Measurements from ENCODE around the gene BHMT2. TPM values are rescaled to one million over a fixed set of nuclear protein-coding genes. Genes with fewer than 3 reads are reported as not detected.

Gene BHMT2
- total RNA-seq, 1 donor from 2014 or later, result 3.0 TPM

DNA sequence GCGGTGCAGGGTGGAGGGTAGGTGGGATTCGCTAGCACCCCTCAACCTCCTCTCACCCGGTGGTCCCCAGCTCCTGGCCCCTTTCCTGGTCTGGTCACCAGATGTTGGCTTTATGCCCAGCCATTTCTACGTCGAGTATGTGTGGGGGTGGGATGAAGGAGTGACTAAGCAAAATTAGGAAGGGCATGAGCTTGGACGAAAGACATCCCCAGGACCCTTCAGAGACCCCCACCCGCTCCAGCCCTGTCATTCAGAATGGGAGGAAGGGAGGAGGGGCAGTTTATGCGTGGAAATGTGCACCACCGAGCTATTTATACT is 742 bp downstream of the BHMT2 start:
- DNase-seq, result peak; percentile 11

- DNase-seq, result no peak
Observed at GRCh38 chr5:79074641-79075040, 5.1 kb downstream of the BHMT2 start.

DNA sequence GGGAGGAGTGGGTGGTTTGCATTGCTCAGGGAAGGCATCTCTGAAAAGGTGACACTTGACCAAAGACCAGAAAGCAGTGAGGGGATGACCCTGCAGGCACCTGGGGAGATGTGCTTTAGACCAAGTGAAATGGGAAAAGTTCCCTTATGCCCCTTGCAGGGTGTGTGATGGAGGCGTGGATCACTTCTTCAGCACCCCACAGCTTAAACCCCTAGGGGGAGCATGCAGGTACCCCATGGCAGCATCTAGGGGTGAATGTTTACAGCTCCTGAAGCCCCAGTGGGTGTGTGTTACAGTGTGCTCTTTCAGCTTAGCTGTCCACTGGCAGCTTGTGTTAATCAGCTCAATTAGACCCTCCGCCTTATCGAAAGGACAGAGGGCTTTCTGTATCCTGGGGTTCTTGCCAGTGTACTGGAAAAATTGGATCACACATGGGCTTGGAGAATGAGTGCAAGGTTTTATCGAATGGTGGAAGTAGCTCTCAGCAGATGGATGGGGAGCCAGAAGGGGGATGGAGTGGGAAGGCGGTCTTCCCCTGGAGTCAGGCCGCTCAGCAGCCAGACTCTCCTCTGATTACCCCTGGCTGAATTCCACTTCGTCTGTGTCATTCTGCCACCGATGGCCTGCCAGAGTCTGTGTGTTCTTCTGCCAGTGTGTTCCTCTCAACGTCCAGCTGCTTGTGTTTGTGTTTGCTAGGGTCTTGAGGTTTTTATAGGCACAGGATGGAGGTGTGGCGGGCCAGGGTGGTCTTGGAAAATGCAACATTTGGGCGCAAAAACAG is 6.3 kb downstream of the BHMT2 start:
- DNase-seq, result no peak

DNA sequence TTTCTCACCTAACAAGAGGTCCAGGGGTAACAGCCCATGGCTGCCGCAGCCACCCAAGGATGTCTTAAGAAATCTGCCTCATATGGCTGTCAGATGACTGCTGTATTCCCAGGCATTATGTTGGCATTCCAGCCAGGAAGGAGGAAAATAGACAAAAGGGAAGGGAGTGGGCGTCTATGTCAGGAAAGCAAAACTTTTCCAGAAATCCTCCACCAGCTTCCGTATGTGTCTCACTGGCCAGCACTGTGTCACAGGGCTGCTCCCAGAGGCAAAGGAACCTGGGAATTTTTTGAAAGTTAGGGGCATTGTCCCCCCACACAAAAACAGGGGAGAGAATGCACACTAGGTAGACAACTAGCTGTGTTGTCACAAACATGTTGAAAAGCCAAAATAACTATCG is 7.3 kb downstream of the BHMT2 start:
- peak; percentile 2 for DNase-seq

GRCh38 chr5:79077680-79078365 is 8.3 kb downstream of the BHMT2 start:
- DNase-seq, result no peak

DNA sequence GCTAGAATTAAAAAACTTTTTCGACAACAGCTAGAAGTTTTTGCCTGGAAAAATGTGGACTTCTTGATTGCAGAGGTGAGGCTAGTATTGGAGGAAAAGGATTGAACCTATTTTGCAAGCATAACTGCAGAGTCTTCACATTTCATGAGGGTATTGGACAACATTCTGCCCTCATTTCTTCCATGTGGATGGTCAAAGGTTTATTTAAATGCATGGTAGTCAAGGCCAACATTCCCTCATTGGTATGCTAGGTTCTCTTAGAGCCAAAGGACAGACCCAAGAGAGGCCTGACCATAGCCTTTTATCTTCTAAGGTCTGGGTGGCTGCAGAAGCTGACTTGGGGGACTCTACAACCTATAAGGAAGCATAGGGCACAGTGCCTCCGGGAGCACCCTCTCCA is 11.2 kb downstream of the BHMT2 start:
- no peak for DNase-seq

DNA sequence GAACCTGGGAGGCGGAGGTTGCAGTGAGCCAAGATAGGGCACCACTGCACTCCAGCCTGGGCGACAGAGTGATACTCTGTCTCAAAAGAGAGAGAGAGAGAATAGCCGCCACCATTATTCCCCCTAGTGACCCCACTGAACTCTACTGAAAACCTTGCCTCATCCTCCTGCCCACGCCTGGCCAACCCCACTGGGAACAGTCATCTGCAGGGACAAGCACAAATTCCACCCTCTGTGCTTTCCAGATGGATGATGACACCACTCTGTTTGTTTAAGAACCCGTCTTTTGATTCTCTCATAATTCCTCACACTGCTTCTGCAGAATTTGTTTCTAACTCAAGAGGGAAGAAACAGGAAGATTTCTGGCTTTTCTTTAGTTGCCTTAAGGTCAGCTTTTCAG is 12.2 kb downstream of the BHMT2 start:
- no peak for DNase-seq

DNA sequence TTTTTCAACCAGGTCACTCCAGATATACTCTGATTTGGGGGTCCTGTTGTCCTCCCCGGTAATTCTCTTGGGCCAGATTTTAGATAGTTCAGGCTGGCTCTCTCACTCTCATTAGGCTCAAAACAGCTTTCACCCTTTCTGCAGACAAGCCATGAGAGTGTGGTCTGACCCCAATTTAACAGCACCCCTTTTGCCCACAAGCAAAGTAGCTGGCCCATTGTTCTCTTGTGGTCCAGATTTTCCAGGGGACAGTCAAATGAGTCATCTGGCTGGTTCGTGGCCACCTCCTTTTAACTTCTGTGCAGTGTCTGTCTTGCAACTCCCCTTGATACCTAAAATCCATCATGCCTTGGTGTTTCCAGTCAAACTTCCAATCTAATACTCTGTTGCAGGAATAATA is 16.5 kb downstream of the BHMT2 start:
- no peak for DNase-seq

DNA sequence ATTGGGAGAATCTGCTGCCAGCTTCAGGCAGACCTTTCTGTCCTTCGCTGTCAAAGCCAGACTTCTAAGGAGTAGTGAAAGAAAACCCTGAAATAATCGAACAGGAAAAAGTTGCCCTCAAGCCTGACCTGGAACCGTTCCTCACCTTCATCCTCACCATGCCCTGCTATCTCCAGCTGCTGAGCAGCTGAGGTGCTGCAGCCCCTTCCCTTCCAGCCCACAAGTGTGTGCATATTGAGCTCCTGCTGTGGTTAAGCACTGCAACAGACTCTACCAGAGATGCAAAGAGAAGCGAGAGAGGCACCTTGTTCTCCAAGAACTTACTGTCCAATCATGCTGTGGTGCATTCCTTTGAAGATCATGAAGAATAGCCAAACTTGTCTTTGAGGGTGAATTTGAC is 18.9 kb downstream of the BHMT2 start:
- no peak for DNase-seq

DNA sequence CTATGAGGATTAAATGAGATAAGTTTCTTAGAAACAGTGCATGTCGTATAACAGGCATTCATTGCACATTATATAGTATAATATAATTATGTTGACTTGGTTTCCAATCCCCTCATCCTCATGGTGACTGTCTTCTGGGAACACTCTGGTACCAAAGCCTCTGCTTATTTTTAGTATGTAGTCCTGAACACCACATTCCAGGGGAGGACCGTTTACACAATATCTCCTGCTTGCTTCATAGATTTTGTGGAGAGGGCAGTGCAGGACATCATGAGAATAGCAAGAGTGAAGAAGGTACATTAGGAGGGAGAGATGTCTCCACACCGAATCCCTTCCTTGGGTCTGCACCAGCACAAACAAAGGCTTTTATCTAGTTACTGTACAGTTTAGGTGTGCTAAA is 21.5 kb downstream of the BHMT2 start:
- DNase-seq, result no peak

- no peak for DNase-seq
Observed at GRCh38 chr5:79093762-79094161, 24.2 kb downstream of the BHMT2 start.

- DNase-seq, result no peak
Observed at GRCh38 chr5:79105868-79106267, 36.3 kb downstream of the BHMT2 start.

DNA sequence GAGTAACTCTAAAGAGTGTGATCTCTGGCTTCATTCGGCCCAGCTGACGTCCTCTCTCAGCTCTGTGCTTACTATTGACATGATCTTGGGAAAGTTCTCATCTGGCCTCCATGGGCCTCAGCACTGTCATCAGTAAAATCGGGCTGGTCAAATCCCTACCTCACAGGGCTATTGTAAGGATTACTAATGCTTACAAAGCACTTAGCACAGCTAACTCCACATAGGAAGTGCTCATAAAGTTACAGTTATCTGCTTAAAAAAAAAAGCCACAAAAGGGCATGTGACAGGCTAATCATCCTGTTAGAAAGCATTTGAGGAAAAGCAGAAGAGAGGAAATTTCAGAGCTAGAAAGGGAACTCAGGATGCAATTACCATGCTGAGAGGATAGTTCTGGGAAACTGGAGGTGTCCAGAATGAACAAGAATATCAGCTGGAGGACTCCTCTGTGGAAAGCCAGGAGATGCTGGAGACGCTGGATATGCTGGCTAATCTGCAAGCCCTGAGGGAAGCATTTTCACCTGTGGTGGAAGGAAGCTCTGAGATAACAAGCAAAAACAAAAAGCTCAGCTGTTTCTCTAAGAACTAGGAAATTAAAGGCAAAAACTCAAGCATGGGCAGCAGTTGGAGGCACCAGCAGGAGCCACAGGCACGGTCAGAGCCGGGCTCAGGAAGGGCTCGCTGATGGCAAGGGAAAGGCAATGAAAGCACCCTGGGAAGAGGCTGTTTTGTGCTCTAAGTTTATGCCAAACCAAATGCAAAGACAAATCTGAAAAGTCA is 37.6 kb downstream of the BHMT2 start:
- peak; percentile 1 for DNase-seq

GRCh38 chr5:79108086-79108485 is 38.5 kb downstream of the BHMT2 start:
- DNase-seq, result no peak

DNA sequence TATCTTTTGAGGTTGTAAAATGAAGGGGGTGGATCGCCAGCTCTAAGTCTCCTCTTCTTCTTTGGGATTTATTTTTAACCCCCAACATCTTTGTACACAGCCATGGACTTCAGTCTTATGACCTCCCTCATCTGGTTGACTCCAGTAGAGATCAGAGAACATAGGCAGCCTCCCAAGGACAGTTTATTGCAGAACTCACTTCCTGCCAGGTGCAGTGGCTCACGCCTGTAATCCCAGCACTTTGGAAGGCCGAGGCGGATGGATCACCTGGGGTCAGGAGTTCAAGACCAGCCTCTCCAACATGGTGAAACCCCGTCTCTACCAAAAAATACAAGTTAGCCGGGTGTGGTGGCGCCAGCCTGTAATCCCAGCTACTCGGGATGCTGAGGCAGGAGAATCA is 39.2 kb downstream of the BHMT2 start:
- DNase-seq, result no peak

- DNase-seq, result no peak
Observed at GRCh38 chr5:79109527-79110492, 40.2 kb downstream of the BHMT2 start.

DNA sequence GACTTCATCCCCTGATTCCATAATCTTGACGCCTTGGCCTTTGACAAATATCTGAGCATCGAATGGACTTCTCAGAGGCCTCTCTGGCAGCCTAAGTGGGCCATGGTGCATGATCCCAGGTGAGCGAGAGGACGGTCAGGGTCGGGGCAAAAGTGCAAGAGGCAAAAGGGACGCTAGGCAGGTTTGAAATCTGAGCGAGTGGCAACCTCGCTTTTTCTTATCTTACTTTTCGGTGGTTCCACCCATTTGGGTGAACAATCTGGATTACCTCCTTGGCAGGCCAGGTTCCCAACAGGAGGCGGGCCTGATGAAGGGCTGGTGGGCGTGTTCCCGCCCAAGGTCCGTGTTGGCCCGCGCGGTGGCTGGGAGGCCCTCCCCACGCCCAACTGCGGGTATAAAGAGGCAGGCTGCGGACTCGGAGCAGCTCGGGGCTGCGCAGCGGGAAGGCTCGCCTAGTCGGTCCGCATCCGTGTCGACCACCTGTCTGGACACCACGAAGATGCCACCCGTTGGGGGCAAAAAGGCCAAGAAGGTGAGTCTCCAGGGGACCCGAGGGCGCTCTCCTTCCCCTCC is 41.9 kb downstream of the BHMT2 start, which contains the start of gene BHMT:
BHMT (plus strand) TSS at position 423 of the 573 bp plus-strand sequence; CDS start at position 500, 77 bp downstream.
- no peak for DNase-seq

GRCh38 chr5:79111960-79112702 is 42.6 kb downstream of the BHMT2 start:
- no peak for DNase-seq

DNA sequence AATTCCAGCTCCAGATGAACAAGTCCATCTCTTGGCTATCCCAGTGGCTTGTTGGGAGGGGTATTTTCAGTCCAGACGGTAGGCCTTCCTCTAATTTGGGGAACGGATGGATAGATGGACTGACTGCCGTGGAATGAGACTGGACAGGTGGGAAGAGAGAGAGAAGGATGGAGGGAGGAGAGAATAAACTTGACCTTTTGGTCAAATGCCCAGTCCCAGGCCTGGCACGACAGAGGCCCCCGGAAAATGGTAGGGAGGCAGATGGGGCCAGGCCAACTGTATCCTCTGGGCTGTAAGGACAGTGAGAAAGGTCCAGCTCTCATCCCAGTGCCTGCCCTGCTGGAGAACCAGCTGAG is 43.1 kb downstream of the BHMT2 start:
- DNase-seq, result no peak

DNA sequence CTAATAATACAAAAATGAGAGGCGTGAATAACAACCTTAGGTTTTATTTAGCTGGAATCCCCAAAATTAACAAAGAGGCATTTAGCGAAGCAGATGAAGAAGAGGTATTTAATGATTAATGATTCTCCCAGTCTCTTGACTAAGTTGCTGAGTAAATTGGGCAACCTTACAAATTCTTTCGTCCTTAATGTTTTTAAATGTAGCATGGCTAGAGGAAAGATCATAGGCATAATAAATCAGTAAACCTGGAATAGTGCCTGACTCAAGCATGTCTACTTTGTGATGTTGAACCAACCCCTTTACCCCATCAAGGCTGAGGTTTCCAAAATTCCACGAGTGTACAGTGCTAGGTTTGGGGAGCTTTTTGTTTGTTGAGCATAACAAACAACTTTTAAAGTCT is 49.9 kb downstream of the BHMT2 start:
- DNase-seq, result no peak

DNA sequence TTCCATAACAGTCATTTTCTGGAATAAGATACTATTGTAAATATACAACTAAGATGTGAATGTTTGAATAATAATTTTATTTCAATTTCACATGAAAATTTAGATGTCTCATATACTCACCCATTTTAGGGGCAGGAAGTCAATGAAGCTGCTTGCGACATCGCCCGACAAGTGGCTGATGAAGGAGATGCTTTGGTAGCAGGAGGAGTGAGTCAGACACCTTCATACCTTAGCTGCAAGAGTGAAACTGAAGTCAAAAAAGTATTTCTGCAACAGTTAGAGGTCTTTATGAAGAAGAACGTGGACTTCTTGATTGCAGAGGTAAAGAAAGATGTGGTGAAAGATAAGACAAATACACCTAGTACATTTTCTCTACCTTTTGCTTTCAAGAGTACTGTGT is 50.7 kb downstream of the BHMT2 start:
- DNase-seq, result no peak

All from skin of body (tissue), 2 donors.